ENCODE results near the gene BANP.

The BANP gene

DNA sequence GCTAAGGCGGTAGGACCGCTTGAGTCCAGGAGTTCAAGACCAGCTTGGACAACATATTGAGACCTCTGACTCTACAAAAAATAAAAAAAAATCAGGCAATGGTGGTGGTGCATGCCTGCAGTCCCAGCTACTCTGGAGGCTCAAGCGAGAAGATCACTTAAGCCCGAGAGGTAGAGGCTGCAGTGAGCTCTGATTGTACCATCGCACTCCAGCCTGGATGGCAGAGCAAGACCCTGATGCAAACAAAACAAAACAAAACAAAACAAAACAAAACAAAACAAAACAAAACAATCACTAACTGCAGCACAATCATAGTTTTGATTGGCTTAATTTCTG lies 2.5 kb upstream of the BANP start:
- H3K4me3 ChIP-seq (ENCODE audit: low read depth, low read length), result no peak overlapping the region

DNA sequence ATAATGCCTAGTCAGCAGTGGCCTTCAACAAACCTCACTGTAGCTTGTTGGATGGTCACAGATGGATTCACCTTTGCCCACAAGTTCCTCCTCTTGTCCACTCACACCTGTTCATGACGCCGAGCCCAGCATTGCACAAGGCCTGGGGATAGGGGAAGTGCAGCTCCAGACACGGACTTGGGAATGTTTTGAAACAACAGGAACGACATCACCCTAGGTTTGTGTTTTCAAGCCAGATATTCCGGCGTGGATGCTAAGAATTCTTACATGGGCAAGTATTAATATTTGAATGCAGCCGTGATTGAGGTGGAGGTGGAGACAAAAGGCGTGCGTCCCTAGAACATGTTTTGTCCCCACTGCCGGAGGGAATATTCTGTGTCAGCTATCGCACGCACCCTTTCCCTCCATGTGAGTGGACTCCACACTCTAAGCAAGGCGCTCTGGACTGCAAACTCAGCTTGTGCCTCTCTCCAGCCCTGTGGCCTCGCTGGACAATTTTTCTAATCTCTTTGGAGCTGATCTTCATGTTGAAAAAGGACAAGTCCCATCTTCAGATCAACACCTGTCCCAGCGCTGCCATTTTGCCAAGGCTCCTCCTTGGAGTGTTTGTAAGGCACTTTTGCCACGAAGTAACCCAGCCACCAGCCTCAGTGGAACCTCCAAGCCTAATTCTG lies 2.0 kb upstream of the BANP start:
- H3K4me3 ChIP-seq (ENCODE audit: low read depth, low read length), result no peak overlapping the region

DNA sequence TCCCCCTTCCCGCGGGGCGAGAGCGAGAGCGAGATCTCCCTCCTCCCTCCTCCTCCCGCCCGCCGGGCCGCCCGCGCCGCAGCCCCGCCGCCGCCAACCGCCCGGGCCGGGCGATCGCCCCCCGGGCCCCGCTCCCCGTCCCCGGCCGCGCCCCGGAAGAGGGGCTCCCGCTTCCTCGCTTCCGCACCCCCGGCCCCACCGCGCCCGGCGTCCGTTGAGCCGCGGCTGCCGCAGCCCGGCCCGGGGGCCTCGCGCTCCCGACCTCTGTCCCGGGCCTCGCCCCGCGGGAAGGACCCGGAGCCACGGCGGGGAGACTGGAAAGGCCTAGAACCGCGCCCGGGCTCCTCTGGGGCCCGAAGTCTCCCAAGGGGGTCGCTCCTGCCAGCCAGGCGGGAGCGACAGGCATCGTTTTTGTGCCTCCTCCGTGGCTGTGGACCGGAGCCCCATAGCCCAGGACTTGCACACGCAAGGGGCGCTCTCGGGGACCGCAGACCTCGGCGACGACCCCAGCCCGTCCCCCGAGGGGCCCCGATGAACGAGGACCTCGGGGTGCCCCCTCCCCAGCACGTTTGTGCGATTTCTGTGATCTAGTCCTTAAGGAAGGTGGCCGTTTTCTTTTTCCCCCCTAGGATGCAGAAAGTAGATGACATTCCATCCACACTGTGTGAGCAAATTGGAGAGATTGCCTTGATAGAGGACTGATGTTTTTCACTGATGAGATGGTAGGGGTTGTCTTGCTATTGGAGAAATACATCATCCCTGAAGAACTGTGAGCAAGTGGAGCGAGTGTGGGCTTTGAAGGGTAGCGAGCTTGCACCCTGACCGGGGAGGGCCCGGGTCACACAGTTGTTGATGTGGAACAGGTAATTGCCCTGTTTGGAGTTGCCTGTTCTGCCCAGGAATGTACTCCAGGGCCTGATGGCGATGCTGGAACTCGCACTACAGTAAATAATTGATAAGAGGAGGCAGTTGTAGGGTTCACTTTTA lies 611 bp downstream of the BANP start:
- H3K4me3 ChIP-seq (ENCODE audit: low read depth, low read length), result peak overlapping the region; percentile 86

DNA sequence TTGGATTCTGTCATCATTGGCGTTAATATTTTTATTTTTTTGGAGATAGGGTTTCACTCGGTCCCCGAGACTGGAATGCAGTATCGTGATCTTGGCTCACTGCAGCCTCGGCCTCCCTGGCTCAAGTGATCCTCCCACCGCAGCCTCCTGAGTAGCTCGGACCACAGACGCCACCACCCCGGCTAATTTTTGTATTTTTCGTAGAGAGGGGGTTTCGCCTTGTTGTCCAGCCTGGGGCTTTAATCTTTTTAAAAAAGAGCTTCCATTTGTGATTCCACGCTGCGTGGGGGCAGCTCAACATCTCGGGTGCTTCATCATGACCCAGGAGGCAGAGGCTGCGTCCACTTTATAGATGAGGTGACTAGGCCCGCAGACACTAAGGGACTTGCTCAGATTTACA lies 1.5 kb downstream of the BANP start:
- no peak overlapping the region for H3K4me3 ChIP-seq (ENCODE audit: low read depth, low read length)

DNA sequence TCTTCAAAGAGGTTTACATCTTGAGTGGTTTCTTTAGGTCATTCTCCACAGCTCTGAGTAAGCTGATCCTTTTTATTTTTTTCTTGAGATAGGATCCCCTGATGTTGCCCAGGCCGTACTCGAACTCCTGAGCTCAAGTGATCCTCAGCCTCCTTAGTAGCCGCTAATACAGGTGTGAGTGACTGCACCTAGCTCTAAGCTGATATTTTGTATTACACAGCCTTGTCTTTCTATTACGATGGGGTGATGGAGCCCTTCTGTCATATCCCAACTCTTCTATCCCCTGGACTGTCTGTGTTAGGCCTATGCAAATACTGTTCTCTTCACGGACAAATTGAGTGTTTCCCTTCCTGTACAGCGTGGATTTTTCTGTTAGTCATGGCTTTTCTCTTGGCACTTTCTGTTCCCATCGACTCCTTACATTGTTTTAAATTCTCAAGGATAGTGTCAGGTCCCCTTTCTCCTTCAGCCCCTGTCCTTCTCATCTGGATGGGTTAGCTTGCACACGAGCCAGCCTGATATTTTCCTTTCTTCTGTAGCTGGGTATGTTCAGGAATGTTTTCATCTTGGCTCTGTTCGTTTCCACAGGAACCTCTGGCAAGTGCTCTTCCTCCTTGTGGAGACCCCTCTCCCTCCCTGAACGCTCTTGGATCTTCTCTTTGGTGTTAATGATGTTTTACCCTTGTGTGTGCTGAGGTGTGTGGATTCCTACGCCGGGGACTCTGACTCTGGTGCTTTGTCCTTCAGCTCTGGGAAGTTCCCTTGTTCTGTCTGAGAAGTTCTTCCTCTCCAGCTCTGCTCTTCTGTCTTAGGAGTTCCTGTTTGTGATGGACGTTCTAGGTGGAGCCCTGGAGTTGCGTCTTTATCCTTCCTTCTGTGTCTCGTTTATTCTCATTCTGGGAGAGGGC lies 2.3 kb downstream of the BANP start:
- no peak overlapping the region for H3K4me3 ChIP-seq (ENCODE audit: low read depth, low read length)

DNA sequence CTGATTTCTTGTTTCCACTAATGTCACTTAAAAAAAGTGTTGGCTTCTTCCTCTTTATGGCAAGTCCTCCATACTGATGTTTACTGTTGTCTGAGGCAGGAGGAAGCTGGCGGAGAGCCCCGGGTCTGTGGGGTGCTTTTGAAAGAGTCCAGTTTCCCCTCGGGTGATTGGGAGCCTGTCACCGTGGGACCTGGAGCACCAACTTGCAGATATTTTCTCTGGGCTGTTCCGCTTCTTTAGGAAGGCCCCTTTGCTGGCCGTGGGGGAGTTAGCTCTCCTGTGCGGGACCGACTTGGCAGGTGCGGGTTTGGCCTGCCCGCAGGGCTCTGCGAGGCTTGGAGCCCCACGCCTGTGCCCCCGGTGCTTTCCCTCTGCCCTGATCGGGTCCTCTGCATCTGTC lies 3.1 kb downstream of the BANP start:
- no peak overlapping the region for H3K4me3 ChIP-seq (ENCODE audit: low read depth, low read length)

DNA sequence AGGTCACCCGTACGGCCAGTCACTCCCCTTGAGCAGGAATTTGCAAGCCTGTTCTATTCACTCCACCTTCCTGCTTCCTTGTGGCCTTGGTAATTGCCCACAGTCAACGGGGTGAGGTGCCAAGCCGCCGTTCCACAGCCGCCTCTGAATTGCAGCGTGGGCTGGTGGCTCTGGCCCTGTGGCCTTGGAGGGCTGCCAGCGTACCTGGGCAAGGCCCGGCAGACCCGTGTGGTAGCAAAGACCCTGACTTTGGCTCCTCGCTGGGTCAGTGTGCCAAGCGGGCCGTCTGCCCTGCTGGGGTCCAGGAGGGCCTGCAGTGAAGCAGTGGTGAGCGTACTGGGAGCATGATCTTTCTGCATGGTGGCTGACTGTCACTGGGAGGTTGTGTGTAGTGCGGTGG lies 3.6 kb downstream of the BANP start:
- H3K4me3 ChIP-seq (ENCODE audit: low read depth, low read length), result no peak overlapping the region

DNA sequence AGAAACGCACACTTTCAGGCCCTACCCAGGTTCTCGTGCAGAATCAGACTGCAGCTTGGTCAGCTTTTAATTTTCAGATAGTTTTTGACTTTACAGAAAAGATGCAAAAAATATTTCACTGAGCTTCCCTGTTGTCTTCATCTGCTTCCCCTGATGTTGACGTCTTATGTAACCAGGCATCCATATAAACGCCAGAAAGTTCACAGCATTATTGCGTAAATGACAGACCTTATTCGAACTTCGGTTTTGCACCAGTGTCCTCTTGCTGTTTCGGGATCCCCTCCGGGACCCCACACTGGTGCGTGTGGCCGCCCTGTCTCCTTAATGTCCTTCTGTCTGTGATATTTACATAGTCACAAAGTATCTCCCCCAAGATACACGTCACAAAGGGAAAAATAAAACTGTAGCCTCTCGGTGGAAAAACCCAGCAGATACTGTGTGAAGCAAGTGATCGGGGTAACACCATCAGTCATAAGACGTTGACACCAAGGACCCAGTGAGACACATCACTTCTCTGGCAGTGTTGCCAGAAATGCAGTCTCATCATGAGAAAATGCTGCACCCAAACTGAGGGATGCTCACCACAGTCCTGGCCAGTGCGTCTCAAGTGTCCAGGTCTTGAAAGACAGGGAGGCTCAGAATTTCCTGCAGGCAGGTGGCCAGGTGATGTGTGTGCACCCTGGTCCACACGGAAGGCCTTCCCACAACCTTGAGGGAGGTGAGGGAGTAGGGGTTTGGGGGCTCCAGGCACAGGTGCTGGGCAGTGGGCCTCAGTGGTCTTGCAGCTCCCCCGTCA lies 4.3 kb downstream of the BANP start:
- H3K4me3 ChIP-seq (ENCODE audit: low read depth, low read length), result no peak overlapping the region

DNA sequence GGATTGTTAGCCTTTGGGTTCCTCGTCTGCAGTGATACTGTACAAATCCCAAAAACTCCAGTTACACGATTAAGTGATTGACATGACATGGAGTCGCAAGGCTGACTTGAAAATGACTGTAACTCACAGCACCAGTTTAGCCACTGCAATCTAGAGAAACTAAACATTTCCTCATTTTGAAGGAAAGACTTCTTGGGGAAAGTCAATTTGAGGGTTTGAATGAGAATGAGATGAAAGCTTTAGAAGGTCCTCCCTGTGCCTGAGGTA lies 4.8 kb downstream of the BANP start:
- no peak overlapping the region for H3K4me3 ChIP-seq (ENCODE audit: low read depth, low read length)

DNA sequence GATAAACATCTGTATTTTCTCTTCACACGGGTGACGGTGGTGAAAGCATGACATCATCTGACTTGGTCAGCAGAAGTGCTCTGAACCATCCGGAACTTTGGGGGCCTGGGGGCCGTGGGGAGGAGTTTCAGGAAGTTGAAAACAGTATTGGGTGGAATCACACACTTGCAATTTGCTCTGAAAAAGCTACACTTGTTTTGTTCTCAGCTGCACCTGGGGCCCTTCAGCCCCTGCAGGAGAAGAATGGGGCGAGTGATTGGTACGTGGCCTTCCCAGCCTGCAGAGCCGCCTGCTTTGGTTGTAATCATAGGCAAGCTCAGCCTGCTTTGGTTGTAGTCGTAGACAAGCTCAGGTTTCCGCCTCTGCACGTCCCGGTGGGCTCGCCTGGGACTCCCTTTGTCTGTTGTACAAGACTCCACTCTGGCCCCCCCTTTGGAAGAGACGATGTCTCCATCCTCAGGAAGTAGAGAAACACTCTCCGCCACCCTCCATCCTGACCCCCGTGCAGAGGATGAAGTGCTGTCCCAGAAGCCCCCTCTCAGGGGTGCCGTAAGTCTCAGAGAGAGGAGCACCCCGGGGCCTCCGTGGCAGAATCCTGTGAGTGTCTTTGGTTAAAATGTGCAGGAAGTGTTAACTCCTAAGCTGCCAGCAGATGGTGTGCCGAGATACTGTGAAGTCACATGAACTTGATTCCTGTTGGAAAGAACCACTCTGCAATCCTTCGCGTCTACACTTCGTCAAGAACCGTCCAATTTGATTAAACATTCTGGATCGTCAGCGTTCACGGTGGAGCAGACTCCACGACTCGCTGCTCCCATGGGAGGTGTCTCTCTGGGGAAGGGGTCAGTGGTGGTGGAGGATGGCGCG lies 5.4 kb downstream of the BANP start:
- no peak overlapping the region for H3K4me3 ChIP-seq (ENCODE audit: low read depth, low read length)

DNA sequence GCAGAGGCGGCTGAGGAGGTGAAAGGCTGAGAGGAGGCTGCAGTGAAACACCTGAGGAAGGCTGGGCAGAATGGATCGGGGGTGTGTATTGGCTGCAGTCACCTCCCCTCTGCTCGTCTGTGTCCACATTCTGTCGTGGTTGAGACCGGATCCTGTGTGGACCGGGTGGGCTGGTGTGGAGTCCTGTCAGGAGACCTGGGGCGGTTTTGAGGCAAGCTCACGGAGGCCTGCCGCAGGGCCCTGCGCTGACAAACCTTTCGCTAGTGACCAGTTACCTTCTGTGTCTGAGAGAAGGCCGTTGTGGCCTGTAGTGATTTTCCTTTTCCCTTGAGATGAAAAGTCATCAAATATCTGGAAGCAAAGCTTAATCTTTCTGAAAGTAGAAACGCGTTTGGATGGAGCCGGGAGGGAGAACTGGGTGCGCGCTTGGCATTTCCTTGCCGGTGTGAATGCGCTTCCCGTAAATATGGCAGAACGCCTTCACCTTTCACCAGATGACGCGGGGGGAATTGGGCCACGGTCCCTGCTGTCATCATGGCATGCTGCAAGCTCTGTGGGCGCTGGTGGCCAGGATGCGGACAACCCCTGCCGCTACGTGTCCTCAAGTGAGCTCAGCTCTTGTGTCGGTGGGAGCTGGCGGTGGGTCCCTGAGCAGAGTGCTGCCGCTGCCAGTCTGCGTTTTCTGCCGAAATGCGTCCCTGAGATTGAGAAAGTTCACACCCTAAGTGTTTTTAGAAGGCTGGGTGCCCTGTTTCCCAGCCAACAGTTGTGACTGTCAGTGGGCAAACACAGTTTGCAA lies 6.3 kb downstream of the BANP start:
- H3K4me3 ChIP-seq (ENCODE audit: low read depth, low read length), result no peak overlapping the region

DNA sequence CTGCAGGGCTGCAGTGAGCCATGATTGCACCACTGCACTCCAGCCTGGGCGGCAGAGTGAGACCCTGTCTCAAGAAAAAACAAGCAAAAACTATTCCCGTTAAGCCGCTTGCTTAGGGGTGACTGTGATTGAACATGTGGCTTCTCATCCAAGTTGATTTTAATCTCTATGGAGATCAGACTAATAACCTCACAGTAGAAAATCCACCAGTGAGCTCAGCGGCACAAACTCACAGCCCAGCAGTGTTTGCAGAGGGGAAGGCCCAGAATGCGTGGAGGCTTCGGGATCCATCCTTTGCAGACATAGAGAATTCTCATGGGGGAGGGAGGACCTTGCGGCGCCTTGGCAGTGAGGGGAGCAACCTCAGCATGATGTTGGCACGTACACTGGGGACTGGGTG lies 7.4 kb downstream of the BANP start:
- H3K4me3 ChIP-seq (ENCODE audit: low read depth, low read length), result no peak overlapping the region

DNA sequence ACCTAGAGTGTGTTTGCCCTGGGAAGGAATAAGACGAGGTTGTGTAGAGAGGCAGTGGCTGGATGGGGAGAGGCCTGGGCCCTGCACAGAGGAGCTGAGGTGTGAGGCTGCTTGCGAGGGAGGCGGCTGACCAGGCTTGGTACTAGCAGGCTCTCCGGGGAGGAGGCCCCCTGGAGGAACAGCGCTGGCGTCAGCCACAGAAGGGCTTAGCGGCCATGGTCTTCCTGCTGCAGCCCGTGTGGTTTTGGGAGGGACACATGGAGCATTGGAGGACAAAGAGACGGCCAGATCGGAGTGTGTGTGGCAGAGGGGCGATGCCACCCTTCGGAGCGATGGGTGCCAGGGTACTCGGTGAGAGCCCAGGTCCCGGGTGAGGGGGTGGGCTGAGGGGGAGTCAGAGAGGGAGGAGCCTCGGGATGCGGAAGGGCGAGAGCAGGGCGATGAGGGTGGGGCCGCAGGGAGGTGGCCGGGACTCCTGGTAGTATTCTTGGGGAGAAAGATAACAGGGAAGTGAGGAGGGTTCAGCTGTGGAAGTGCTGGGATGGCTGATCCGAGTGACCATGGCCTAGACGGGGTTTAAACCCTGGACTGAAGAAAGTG lies 8.3 kb downstream of the BANP start:
- H3K4me3 ChIP-seq (ENCODE audit: low read depth, low read length), result no peak overlapping the region

DNA sequence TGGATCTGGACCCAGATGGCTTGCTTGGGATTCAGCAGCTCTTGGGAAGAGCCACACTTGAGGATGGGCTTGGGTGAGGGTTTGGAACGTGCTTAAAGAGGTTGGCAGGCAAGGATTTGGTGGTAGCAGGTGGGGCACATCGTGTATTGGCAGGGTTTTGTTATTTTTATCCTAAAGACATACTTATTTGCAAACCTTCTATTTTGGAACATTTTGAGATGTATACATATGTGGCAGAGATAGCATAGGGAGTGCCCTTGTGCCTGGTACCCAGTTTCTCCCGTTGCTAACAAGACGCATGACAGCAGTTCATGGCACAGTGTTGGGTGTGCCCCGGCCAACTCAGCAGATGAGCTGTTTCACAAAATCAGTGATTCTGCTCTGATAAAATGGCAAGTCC lies 9.1 kb downstream of the BANP start:
- H3K4me3 ChIP-seq (ENCODE audit: low read depth, low read length), result no peak overlapping the region

DNA sequence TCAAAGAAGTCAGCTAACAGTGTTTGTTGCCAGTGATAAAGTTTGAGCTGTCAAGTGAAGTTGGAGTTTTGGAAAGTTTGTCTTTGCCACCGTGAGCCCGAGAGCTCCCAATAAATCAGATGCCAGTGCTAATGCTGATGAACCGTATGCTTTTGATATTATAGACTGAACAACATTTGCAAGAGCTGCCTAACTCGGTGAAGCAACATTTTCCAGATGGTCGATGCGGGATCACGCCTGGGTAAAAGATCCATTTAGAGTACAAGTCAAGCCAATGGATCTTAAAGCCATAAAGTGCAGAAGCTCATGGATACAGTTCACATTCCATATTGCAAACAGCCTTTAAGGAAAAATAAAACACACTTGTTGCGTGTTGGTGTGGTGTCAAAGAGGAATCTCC lies 9.6 kb downstream of the BANP start:
- no peak overlapping the region for H3K4me3 ChIP-seq (ENCODE audit: low read depth, low read length)

DNA sequence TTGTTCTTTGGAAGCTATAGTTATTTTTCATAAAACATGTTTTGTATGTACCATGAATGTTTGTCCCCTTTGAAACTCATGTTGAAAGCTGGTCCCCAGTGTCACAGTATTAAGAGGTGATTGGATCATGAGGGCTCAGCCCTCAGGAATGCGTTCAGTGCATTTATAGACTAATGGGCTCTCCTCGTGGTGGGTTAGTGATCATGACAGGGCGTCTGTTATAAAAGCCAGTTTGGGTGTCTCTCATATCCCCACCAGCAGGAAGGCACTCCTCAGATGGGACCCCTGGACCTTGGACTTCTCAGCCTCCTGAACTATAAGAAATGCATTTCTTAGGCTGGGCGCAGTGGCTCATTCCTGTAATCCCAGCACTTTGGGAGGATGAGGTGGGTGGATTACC lies 10.4 kb downstream of the BANP start:
- no peak overlapping the region for H3K4me3 ChIP-seq (ENCODE audit: low read depth, low read length)

DNA sequence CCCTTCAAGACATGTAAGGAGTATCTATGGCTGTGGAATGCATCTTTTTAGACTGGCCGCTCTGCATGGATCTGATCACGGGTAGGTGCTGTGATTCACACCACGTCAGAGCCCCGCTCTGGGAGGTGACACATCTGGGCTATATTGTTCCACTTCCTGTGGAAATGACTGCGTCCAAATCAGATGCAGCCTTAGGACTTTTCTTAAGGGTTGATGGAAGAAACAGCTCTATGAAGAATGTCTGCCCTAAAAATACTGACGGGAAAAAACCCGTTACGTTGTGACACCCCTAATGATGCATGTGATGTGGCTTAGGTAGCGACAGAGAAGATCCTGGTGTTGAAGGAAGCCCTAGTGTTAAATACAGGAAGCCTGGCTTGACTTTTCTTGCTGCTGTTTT lies 12.2 kb downstream of the BANP start:
- no peak overlapping the region for H3K4me3 ChIP-seq (ENCODE audit: low read depth, low read length)

DNA sequence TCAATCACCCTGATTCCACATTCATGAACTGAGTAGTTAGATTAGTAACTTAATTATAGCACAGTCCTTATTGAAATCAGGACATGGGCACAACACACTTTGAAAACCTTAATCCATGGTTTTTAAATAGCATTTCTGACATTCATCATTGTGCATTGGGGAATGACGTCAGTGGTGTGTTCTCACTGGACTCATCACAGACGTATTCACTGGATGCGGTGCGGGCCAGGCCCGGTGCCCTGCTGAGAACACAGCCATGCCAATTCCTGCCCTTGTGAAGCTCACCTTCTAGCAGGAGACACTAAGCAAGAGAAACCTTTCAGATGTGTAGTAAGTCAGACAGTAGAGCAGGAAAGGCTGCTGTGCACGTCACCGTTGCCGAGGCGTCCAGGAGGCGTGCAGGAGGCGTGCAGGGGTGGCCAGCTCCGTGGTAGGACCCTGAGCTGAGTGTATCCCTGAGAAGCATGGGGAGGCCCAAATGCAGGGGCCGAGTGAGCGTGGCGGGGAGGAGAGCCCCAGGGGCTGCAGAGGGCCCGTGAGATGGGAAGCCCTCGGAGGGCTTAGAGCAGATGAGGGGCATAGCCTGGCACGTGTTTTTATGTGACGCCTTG lies 12.9 kb downstream of the BANP start:
- H3K4me3 ChIP-seq (ENCODE audit: low read depth, low read length), result no peak overlapping the region
